Hepatocyte (in vitro differentiated cells): ENCODE measurements around the gene KANK2. TPM values are rescaled to one million over a fixed set of nuclear protein-coding genes. Genes with fewer than 3 reads are reported as not detected.

Source experiments
- DNase-seq: peaks from one replicate; pipeline ENCODE4 v3.0.0-alpha.2; 2016; ENCODE audit warnings: low spot score
- H2AFZ ChIP-seq: fragments of 200-600 bp; sonication (generic); 2 replicates; pipeline ENCODE4 v1.6.0; 2016; ENCODE audit warnings: antibody characterized with exemption, mild to moderate bottlenecking
- H3K27ac ChIP-seq: fragments of 200-600 bp; sonication (generic); 2 replicates; pipeline ENCODE4 v1.5.1; 2016; ENCODE audit warnings: mild to moderate bottlenecking
- H3K27me3 ChIP-seq: fragments of 200-600 bp; sonication (generic); 2 replicates; pipeline ENCODE4 v1.6.1; 2016
- H3K36me3 ChIP-seq: fragments of 200-600 bp; sonication (generic); replicated peaks from 2 replicates; pipeline ENCODE4 v1.5.1; 2016; ENCODE audit warnings: low read depth; ENCODE audit not compliant: insufficient read depth
- H3K4me1 ChIP-seq: fragments of 200-600 bp; sonication (generic); 2 replicates; pipeline ENCODE4 v1.5.1; 2016; ENCODE audit warnings: mild to moderate bottlenecking, moderate library complexity; ENCODE audit not compliant: insufficient read depth
- H3K4me2 ChIP-seq: fragments of 200-600 bp; sonication (generic); 2 replicates; pipeline ENCODE4 v1.6.0; 2016
- H3K4me3 ChIP-seq: fragments of 200-600 bp; sonication (generic); 2 replicates; pipeline ENCODE4 v1.5.1; 2016; ENCODE audit warnings: mild to moderate bottlenecking
- H3K79me2 ChIP-seq: fragments of 200-600 bp; sonication (generic); 2 replicates; pipeline ENCODE4 v1.6.0; 2017; ENCODE audit warnings: mild to moderate bottlenecking
- H3K9me2 ChIP-seq: fragments of 200-600 bp; sonication (generic); replicated peaks from 2 replicates; pipeline ENCODE4 v1.6.0; 2017; ENCODE audit warnings: mild to moderate bottlenecking; ENCODE audit not compliant: insufficient read depth
- H3K9me3 ChIP-seq: fragments of 200-600 bp; sonication (generic); 2 replicates; pipeline ENCODE4 v1.5.1; 2016; ENCODE audit warnings: low read depth, mild to moderate bottlenecking
- H4K20me1 ChIP-seq: fragments of 200-600 bp; sonication (generic); 2 replicates; pipeline ENCODE4 v1.6.0; 2016; ENCODE audit warnings: mild to moderate bottlenecking; ENCODE audit not compliant: insufficient read depth, poor library complexity, severe bottlenecking
- EZH2 ChIP-seq: fragments of 200-600 bp; sonication (generic); IDR thresholded peaks from 2 replicates; pipeline ENCODE4 v1.6.1; 2016; ENCODE audit warnings: antibody characterized with exemption, mild to moderate bottlenecking, borderline replicate concordance
- EZH2phosphoT487 ChIP-seq: fragments of 200-600 bp; sonication (generic); IDR thresholded peaks from one replicate; pipeline ENCODE4 v1.6.1; 2018; ENCODE audit warnings: antibody characterized with exemption, mild to moderate bottlenecking, low read depth, moderate library complexity; ENCODE audit not compliant: unreplicated experiment, severe bottlenecking
- WGBS: methylation state at CpG from one replicate; pipeline ENCODE4 v1.1.6; 2016; ENCODE audit warnings: low lambda C conversion rate; ENCODE audit errors: missing lambda C conversion rate; 5-methylcytosine and 5-hydroxymethylcytosine counted together
- polyA plus RNA-seq: library from polyadenylated mRNA; unstranded; fragments of >200 nt; fragmentation: Nextera tagmentation; extraction: Ambion mirVana; gene quantifications from 2 replicates; pipeline ENCODE4 v1.2.1, GENCODE V29; 2016
- total RNA-seq: library from RNA; depleted of rRNA; stranded (reverse); fragments of >200 nt; gene quantifications from 2 replicates; pipeline ENCODE4 v1.2.3, GENCODE V29; 2014
- TF ChIP-seq, protein P1 (sequence below): fragments of 200-600 bp; sonication (generic); IDR thresholded peaks from 2 replicates; pipeline ENCODE4 v1.5.1; 2016; ENCODE audit warnings: antibody characterized with exemption, mild to moderate bottlenecking; ENCODE audit not compliant: poor library complexity

Gene KANK2
- total and polyA plus RNA-seq, 2 experiments from 2014 or later: 39.6 to 60.3 TPM

DNA sequence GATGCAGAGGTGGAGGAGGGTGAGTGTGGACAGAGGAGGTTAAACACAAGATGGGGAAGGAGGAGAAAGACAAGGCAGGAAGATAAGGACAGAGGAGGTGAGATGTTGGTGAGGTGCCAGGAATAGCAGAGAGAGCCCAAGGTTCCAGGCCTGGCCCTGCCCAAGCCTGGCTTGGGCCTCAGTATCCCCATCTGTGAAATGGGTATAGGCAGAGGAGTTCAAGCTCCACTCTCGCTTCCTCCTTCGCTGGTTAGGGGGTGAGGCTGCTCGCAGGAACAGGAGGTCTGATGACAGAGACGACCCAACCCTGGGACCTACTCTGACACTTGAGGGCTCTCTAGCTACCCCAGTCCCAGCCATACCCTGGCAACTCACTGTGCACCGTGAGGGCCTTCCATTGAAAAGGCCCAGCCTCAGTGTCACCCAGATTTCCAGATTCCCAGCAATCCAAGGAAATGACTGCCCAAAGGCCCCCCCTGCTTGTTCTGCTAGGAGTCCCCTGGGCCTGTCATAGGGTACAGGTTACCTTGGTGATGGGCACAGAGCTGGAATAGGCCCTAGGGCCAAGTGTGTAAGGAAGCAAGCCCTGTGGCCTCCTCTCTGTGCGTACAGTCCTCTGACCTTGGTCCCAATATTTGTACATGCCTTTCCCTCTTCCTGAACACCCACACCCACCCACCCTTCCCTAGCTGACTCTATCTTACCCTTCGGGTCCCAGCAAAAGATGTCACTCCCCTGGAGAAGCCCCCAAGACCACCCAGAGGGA, 33.5 kb upstream of the KANK2 start:
- Histone ChIP-seq H3K36me3 (no peaks in the 10 kb centered on the region), H3K27ac (no peak overlapping the region), H2AFZ (no peak overlapping the region), H3K9me3 (no peaks in the 10 kb centered on the region), H4K20me1 (no peaks in the 10 kb centered on the region), H3K4me2 (no peak overlapping the region), H3K9me2 (no peaks in the 10 kb centered on the region), H3K4me1 (no peaks in the 10 kb centered on the region), H3K27me3 (no peaks in the 10 kb centered on the region), H3K4me3 (no peak overlapping the region), H3K79me2 (no peaks in the 10 kb centered on the region)
- 87% methylated on average over 7 of the region's 7 CpGs for WGBS
- TF ChIP-seq EZH2phosphoT487 (no peak), EZH2 (no peak)
- TF ChIP-seq, protein P1, sequence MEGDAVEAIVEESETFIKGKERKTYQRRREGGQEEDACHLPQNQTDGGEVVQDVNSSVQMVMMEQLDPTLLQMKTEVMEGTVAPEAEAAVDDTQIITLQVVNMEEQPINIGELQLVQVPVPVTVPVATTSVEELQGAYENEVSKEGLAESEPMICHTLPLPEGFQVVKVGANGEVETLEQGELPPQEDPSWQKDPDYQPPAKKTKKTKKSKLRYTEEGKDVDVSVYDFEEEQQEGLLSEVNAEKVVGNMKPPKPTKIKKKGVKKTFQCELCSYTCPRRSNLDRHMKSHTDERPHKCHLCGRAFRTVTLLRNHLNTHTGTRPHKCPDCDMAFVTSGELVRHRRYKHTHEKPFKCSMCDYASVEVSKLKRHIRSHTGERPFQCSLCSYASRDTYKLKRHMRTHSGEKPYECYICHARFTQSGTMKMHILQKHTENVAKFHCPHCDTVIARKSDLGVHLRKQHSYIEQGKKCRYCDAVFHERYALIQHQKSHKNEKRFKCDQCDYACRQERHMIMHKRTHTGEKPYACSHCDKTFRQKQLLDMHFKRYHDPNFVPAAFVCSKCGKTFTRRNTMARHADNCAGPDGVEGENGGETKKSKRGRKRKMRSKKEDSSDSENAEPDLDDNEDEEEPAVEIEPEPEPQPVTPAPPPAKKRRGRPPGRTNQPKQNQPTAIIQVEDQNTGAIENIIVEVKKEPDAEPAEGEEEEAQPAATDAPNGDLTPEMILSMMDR: no peak
- no peak for DNase-seq

DNA sequence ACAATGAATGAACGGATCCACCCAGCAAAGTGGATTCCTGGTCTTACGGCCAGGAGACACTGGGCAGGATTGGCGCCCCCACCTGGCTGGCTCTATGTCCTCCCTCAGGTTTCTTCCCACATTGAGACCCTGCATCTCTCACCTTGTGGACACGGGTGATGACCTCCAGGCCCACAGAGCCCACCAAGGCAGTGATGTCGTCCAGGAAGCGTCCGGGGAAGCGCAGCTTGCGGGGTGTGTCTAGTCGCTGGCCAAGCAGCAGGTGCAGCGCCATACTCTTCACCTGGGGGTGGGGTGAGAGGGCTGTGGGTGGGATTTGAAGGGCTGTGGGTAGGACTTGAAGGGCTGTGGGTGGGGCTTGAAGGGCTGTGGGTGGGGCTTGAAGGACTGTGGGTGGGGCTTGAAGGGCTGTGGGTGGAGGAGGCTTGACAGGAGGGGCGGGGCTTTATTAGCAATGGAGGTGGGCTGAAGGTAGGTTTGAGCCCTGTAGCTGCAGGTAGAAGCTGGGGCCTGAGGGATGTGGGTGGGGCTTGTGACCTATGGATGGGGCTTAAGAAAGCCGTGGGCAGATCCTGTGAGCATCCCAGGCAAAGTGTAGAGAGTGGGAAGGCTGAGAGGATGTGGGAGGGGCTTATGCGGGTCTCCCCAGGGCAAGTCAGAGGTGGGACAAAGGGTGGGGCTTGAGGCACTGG, 30.0 kb upstream of the KANK2 start:
- no peaks in the 10 kb centered on the region for H3K9me3 ChIP-seq
- H3K79me2 ChIP-seq: no peaks in the 10 kb centered on the region
- no peak overlapping the region for H3K4me3 ChIP-seq
- H3K27me3 ChIP-seq: no peaks in the 10 kb centered on the region
- H4K20me1 ChIP-seq: no peaks in the 10 kb centered on the region
- WGBS: 88% methylated on average over 14 of the region's 14 CpGs
- no peak overlapping the region for H3K27ac ChIP-seq
- TF ChIP-seq, protein P1: no peak
- no peak for DNase-seq
- no peaks in the 10 kb centered on the region for H3K9me2 ChIP-seq
- H3K36me3 ChIP-seq: no peaks in the 10 kb centered on the region
- no peak overlapping the region for H3K4me2 ChIP-seq
- no peaks in the 10 kb centered on the region for H3K4me1 ChIP-seq
- no peak overlapping the region for H2AFZ ChIP-seq

DNA sequence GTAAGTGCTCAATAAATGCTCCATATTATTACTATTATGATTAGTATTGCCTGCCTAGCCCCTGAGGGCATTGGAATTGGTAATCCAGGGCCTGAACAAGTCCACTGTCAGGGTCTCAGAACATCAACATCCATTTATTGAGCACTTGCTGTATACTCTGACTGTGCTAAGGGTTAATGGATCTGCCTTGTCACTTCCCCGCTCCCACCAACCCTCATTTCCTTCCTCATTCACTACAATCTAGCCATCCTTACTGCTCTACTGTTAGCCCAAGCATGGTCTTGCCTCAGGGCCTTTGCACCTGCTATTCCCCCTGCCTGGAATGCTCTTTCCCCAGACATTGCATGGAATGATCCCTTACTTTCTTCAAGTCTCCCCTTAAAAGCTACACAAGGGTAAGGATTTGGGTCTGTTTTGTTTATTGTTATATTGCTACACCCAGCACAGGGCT, 29.4 kb upstream of the KANK2 start:
- H3K27me3 ChIP-seq: no peaks in the 10 kb centered on the region
- no peaks in the 10 kb centered on the region for H3K36me3 ChIP-seq
- no peak overlapping the region for H3K27ac ChIP-seq
- H3K4me1 ChIP-seq: no peaks in the 10 kb centered on the region
- no peak for DNase-seq
- H3K4me3 ChIP-seq: no peak overlapping the region
- no peaks in the 10 kb centered on the region for H3K9me3 ChIP-seq
- no peaks in the 10 kb centered on the region for H4K20me1 ChIP-seq
- H3K79me2 ChIP-seq: no peaks in the 10 kb centered on the region
- no peaks in the 10 kb centered on the region for H3K9me2 ChIP-seq
- TF ChIP-seq, protein P1: no peak
- no peak for TF ChIP-seq EZH2phosphoT487
- TF ChIP-seq EZH2: no peak
- 100% methylated on average over 1 of the region's 1 CpG for WGBS
- no peak overlapping the region for H3K4me2 ChIP-seq
- no peak overlapping the region for H2AFZ ChIP-seq
